ENCODE results near the gene ATG13.

DNA sequence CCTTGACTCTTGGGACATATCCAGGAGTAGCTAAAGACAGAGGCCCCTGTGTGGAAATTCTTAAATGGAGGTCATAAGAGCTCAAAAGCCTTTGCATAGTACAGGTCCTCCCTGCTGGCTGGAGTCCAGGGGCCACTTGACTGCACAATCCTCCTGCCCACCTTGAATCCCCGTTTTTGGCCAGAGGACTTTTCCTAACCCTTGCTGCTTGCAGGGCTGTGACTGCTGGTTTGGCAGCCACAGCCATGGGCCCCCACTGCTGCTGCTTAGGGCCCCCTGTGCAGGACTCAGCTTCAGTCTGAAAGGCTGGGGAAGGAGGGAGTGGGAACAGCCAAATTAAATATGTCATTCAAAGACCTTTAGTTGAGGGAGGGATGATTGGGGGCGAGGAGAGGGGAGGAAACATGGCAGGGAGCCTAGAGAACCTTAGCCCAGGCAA lies 49.7 kb downstream of the ATG13 start:
- TF ChIP-seq CTCF (IDR thresholded peaks at IDR 0.05; ENCODE audit: low read length): no peak
- no peak for TF ChIP-seq EZH2 (IDR thresholded peaks at IDR 0.05; ENCODE audit: borderline replicate concordance, low read length)

Measured in OCI-LY1 (cell line).